ENCODE data around the gene CELF6.

Gene CELF6

DNA sequence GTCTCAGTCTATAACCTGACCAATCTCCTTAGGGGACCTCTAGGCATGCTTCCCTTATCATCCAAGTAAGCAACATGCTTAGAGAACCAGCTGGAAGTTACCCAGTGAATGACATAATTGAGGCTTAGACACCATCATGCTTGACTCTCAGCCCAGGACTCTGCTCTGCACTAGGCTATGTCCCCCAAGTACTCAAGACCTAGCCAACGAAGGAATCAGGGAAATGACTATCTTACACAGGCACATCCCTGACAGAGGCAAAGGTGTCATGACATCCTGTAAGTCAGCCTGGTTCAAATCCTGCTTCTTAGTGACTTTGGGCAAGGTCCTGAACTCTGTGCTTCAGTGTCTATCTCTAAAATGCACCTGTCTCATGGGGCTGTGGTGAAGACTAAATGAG is 24.6 kb upstream of the CELF6 start:
- TF ChIP-seq, protein P1, sequence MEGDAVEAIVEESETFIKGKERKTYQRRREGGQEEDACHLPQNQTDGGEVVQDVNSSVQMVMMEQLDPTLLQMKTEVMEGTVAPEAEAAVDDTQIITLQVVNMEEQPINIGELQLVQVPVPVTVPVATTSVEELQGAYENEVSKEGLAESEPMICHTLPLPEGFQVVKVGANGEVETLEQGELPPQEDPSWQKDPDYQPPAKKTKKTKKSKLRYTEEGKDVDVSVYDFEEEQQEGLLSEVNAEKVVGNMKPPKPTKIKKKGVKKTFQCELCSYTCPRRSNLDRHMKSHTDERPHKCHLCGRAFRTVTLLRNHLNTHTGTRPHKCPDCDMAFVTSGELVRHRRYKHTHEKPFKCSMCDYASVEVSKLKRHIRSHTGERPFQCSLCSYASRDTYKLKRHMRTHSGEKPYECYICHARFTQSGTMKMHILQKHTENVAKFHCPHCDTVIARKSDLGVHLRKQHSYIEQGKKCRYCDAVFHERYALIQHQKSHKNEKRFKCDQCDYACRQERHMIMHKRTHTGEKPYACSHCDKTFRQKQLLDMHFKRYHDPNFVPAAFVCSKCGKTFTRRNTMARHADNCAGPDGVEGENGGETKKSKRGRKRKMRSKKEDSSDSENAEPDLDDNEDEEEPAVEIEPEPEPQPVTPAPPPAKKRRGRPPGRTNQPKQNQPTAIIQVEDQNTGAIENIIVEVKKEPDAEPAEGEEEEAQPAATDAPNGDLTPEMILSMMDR (IDR thresholded peaks at IDR 0.05): no peak
- Histone ChIP-seq H3K27me3 (no peaks in the 10 kb centered on the region), H3K4me3 (no peak overlapping the region), H3K27ac (no peak overlapping the region), H3K36me3 (peaks cover 56 to 83% (median 68%) of the 10 kb centered on the region in 3 donors), H3K4me1 (no peaks in the 10 kb centered on the region), H3K9me3 (no peaks in the 10 kb centered on the region)
- no peak for DNase-seq
- intact Hi-C loops (cut with DNase I; ENCODE audit: low total_unique reads): no loop called here

DNA sequence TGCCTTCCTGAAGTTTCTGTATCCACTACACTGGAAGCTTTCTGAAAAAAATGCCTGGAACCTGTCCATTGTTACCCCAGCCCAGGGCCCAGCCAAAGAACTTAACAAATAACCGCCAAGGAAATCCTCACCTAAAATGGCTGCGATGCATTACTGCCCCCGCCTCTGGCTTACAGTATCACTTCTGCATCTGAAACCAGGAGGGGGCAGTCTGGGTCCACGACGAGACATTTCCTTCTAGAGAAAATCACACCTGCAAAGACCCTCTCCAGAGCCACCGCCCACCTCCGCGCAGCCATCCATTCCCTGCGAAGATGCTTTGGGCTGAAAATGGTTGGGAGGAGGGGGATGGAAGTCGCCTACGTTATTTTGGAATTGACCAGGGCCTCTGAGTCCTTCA is 22.4 kb upstream of the CELF6 start:
- H3K4me3 ChIP-seq: no peak overlapping the region
- H3K4me1 ChIP-seq: no peaks in the 10 kb centered on the region
- H3K36me3 ChIP-seq: peaks cover 39 to 79% (median 51%) of the 10 kb centered on the region in 3 donors
- TF ChIP-seq, protein P1 (IDR thresholded peaks at IDR 0.05): no peak
- no peaks in the 10 kb centered on the region for H3K9me3 ChIP-seq
- DNase-seq: no peak
- H3K27me3 ChIP-seq: no peaks in the 10 kb centered on the region
- intact Hi-C loops (cut with DNase I; ENCODE audit: low total_unique reads): no loop called here
- no peak overlapping the region for H3K27ac ChIP-seq

DNA sequence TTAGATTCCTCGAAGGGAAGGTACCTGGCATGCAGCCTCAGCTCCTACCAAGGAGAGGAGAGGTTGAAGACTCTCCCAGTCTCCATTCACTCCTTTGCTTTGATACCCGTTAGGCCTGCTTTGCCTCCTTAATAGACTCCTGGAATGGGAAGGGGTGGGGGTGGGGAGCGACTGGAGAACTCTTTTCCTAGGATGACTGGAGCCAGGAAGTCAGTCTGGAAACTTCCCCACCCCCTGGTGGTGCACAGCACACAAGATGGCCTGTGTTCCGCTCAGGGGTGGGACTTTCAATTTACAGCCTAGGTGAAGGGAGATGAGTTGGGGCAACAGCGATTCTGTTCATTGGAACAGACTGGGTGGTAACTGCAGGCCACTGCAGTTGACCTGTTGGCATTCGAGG is 21.4 kb upstream of the CELF6 start:
- intact Hi-C loops (cut with DNase I; ENCODE audit: low total_unique reads): no loop called here
- H3K36me3 ChIP-seq: peaks cover 41 to 76% (median 46%) of the 10 kb centered on the region in 3 donors
- no peaks in the 10 kb centered on the region for H3K9me3 ChIP-seq
- H3K27me3 ChIP-seq: no peaks in the 10 kb centered on the region
- TF ChIP-seq, protein P1 (IDR thresholded peaks at IDR 0.05): no peak
- no peaks in the 10 kb centered on the region for H3K4me1 ChIP-seq
- H3K27ac ChIP-seq: no peak overlapping the region
- DNase-seq: no peak
- no peak overlapping the region for H3K4me3 ChIP-seq

DNA sequence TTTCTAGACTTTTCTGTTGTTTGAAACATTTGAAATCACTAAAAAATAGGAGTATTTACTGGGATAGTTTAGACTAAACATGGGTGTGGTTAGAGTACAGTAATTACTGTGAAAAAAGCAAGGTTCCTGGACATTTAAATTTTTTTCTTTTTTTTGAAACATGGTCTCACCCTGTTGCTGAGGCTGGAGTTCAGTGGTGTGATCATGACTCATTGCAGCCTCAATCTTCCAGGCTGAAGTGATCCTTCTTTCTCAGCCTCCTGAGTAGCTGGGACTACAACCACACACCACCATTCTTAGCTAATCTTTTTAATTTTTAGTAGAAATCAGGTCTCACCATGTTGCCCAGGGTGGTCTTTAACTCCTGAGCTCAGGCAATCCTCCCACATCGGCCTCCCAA is 20.4 kb upstream of the CELF6 start:
- TF ChIP-seq, protein P1 (IDR thresholded peaks at IDR 0.05): no peak
- H3K27ac ChIP-seq: no peak overlapping the region

GRCh38 chr15:72339777-72340177 is 19.8 kb upstream of the CELF6 start:
- Histone ChIP-seq H3K36me3 (peaks cover 36 to 60% (median 39%) of the 10 kb centered on the region in 3 donors), H3K4me3 (no peak overlapping the region), H3K9me3 (no peaks in the 10 kb centered on the region), H3K27me3 (no peaks in the 10 kb centered on the region), H3K4me1 (no peaks in the 10 kb centered on the region), H3K27ac (no peak overlapping the region)
- DNase-seq: peak in 1 of 2 donors; percentile 28
- intact Hi-C loops (cut with DNase I; ENCODE audit: low total_unique reads): no loop called here
- TF ChIP-seq, protein P1 (IDR thresholded peaks at IDR 0.05): no peak

More for the DNA sequence above, 20.4 kb upstream of the CELF6 start:
- DNase-seq: no peak
- H3K36me3 ChIP-seq: peaks cover 36 to 66% (median 40%) of the 10 kb centered on the region in 3 donors
- no peaks in the 10 kb centered on the region for H3K27me3 ChIP-seq
- H3K9me3 ChIP-seq: no peaks in the 10 kb centered on the region
- H3K4me1 ChIP-seq: no peaks in the 10 kb centered on the region
- intact Hi-C loops (cut with DNase I; ENCODE audit: low total_unique reads): no loop called here
- no peak overlapping the region for H3K4me3 ChIP-seq

All from tibial artery (tissue), 4 donors.